C4-2B (cell line): Measurements from ENCODE around the gene REPS1.

Experiments
- ZFX ChIP-seq: fragments of 450-650 bp; IDR thresholded peaks from 2 replicates; pipeline ENCODE4 v1.6.1; 2017
- TF ChIP-seq, protein P1 (sequence below): fragments of 450-650 bp; conservative IDR thresholded peaks from 2 replicates; pipeline ENCODE4 v1.5.1; 2017; ENCODE audit warnings: mild to moderate bottlenecking

DNA sequence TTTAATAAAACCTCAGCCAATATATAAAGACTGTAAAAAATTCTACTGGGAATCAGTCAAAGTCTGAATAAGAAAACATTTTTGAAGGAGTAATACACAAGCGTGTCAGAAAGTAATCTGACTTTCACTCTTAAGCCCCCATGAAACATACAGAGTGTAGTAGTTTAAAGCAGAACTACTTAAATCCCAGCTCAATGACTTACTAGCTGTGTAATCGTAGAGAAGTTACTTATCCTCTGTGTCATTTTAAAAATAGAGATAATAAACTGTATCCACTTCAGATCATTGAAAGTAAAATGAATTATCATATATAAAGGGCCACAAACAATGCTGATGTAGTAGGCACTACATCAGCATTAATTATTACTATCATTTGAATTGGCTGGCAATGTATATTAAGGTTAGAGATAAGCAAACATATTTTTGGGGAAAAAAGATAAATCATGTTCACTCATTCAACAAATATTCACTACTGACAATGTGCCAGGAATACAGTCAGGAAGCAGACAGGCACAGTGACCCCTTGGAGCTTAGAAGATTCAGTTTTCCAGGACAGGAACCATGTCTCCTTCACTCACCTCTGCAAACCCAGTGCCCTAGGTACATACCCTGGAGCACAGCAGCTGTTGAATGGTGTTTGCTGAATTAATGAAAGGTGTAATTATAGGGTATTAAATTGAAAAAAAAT lies 14.4 kb downstream of the REPS1 start:
- TF ChIP-seq, protein P1, sequence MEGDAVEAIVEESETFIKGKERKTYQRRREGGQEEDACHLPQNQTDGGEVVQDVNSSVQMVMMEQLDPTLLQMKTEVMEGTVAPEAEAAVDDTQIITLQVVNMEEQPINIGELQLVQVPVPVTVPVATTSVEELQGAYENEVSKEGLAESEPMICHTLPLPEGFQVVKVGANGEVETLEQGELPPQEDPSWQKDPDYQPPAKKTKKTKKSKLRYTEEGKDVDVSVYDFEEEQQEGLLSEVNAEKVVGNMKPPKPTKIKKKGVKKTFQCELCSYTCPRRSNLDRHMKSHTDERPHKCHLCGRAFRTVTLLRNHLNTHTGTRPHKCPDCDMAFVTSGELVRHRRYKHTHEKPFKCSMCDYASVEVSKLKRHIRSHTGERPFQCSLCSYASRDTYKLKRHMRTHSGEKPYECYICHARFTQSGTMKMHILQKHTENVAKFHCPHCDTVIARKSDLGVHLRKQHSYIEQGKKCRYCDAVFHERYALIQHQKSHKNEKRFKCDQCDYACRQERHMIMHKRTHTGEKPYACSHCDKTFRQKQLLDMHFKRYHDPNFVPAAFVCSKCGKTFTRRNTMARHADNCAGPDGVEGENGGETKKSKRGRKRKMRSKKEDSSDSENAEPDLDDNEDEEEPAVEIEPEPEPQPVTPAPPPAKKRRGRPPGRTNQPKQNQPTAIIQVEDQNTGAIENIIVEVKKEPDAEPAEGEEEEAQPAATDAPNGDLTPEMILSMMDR: no peak
- TF ChIP-seq ZFX: no peak
